ENCODE data around the gene MBTD1. TPM values are rescaled to one million over a fixed set of nuclear protein-coding genes. Genes with fewer than 3 reads are reported as not detected.

The MBTD1 gene
- total and polyA plus RNA-seq, 9 of the 15 experiments (the other 6 are each of a cell fraction or from before 2014, with no cell fraction given) = 2.1 to 26.3 (median 13.3) TPM

GRCh38 chr17:51261024-51261963 lies 1.4 kb upstream of the MBTD1 start (continued):
- no peak for TF ChIP-seq CHD7 (IDR thresholded peaks at IDR 0.05; ENCODE audit: low read depth, low read length)
- peak in 1 of 2 experiments; percentile 75; a peak in 2 of 4 replicates for TF ChIP-seq SIN3A (IDR thresholded peaks at IDR 0.05; ENCODE audit: borderline replicate concordance in 2 of 2, control insufficient read depth in 1 of 2, low read depth in 2 of 2, low read length in 2 of 2)
- TF ChIP-seq, protein P1, sequence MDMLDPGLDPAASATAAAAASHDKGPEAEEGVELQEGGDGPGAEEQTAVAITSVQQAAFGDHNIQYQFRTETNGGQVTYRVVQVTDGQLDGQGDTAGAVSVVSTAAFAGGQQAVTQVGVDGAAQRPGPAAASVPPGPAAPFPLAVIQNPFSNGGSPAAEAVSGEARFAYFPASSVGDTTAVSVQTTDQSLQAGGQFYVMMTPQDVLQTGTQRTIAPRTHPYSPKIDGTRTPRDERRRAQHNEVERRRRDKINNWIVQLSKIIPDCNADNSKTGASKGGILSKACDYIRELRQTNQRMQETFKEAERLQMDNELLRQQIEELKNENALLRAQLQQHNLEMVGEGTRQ (CRISPR knock-in tag; IDR thresholded peaks at IDR 0.05) = 0 out of 2 replicates have a peak, but pooled peaks have one; percentile 8
- TF ChIP-seq ESRRA (IDR thresholded peaks at IDR 0.05; ENCODE audit: borderline replicate concordance, low read depth) = no peak
- TF ChIP-seq C11orf30 (IDR thresholded peaks at IDR 0.05; ENCODE audit: low read depth) = peak; percentile 38; the same call in 1 of the 2 replicates
- peak; percentile 10 for TF ChIP-seq TBP (optimal IDR thresholded peaks at IDR 0.05; ENCODE audit: low read depth, low read length)
- no peak for TF ChIP-seq POLR2AphosphoS2 (IDR thresholded peaks at IDR 0.05; ENCODE audit: low read length)
- peak; percentile 5; the same call in 1 of the 2 replicates for TF ChIP-seq SIN3B (IDR thresholded peaks at IDR 0.05; ENCODE audit: low read depth)
- TF ChIP-seq ELF4 (CRISPR knock-in tag; IDR thresholded peaks at IDR 0.05) = no peak
- no peak for TF ChIP-seq MAFG (tag; conservative IDR thresholded peaks at IDR 0.05)
- no peak for TF ChIP-seq NFXL1 (CRISPR knock-in tag; IDR thresholded peaks at IDR 0.05)
- TF ChIP-seq RFX7 (CRISPR knock-in tag; IDR thresholded peaks at IDR 0.05) = no peak
- no peak for TF ChIP-seq ETV6 (IDR thresholded peaks at IDR 0.05; ENCODE audit: borderline replicate concordance in 1 of 2, low read depth in 2 of 2, low read length in 1 of 2)
- TF ChIP-seq ETV6 (CRISPR knock-in tag; IDR thresholded peaks at IDR 0.05; ENCODE audit: borderline replicate concordance) = no peak
